OCI-LY3 (cell line): ENCODE data around the gene IRF9.

ENCODE experiments used
- EZH2phosphoT487 ChIP-seq: fragments of 200-600 bp; shearing (Covaris generic); IDR thresholded peaks from 2 replicates; pipeline ENCODE4 v1.6.1; 2018; ENCODE audit warnings: antibody characterized with exemption, mixed run types, low read depth
- TF ChIP-seq, protein P1 (sequence below): fragments of 200-600, 300-600 bp; sonication (generic); IDR thresholded peaks from 2 replicates; pipeline ENCODE4 v1.5.1; 2014; ENCODE audit warnings: antibody characterized with exemption, low read length, low read depth

DNA sequence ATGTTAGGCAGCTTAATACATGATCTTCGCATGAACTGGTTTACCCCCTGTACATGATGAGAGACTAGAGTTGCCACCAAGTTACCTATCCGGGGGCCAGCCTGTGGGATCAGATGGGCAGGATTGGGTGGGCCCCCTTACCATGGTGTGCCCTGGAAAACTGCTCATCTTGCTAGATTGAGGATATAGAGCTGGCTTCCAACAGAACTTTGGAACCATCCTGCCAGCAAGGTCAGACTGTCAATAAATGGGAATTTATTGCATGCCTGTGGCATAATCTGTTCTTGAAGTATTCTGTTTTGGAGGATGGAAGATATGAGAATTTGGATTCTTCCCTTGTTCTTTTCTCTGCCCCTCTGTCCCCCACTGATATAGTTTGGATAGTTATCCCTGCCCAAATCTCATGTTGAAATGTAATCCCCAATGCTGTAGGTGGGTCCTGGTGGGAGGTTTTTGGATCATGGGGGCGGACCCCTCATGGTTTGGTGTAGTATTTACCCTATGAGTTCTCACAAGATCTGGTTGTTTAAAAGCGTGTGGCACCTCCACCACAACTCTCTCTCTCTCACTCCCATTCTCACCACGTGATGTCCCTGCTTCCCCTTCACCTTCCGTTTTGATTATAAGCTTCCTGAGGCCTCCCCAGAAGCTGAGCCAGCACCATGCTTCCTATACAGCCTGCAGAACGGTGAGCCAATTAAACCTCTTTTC is 37.9 kb downstream of the IRF9 start:
- TF ChIP-seq, protein P1, sequence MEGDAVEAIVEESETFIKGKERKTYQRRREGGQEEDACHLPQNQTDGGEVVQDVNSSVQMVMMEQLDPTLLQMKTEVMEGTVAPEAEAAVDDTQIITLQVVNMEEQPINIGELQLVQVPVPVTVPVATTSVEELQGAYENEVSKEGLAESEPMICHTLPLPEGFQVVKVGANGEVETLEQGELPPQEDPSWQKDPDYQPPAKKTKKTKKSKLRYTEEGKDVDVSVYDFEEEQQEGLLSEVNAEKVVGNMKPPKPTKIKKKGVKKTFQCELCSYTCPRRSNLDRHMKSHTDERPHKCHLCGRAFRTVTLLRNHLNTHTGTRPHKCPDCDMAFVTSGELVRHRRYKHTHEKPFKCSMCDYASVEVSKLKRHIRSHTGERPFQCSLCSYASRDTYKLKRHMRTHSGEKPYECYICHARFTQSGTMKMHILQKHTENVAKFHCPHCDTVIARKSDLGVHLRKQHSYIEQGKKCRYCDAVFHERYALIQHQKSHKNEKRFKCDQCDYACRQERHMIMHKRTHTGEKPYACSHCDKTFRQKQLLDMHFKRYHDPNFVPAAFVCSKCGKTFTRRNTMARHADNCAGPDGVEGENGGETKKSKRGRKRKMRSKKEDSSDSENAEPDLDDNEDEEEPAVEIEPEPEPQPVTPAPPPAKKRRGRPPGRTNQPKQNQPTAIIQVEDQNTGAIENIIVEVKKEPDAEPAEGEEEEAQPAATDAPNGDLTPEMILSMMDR, result no peak
- no peak for TF ChIP-seq EZH2phosphoT487
